Measurements from ENCODE around the gene RINL.
"Not testable (repeated sequence)": the region's sequence is repeated elsewhere in the genome, so short reads cannot be mapped to it uniquely, and the experiment has no call there.

The RINL gene

GRCh38 chr19:38905620-38906019 lies 27.5 kb upstream of the RINL start:
- DNase-seq (ENCODE audit: low read depth): no peak

- no peak for DNase-seq (ENCODE audit: low read depth)
These were observed 26.8 kb upstream of the RINL start for GRCh38 chr19:38904581-38905539.

GRCh38 chr19:38901683-38902082 lies 23.6 kb upstream of the RINL start:
- no peak for DNase-seq (ENCODE audit: low read depth)

GRCh38 chr19:38900743-38901190 lies 22.7 kb upstream of the RINL start:
- DNase-seq (ENCODE audit: low read depth): no peak

GRCh38 chr19:38900202-38900629 lies 22.1 kb upstream of the RINL start:
- DNase-seq (ENCODE audit: low read depth): no peak

GRCh38 chr19:38899447-38900201 lies 21.5 kb upstream of the RINL start, which contains the start of the genes NFKBIB and SIRT2:
NFKBIB (plus strand) TSS chr19:38899969; CDS start chr19:38900033, 64 bp downstream.
SIRT2 (minus strand) TSS chr19:38899618; CDS start chr19:38899521, 97 bp downstream.
- peak; percentile 99 for DNase-seq (ENCODE audit: low read depth)

GRCh38 chr19:38898788-38899446 lies 20.8 kb upstream of the RINL start:
- peak; percentile 10 for DNase-seq (ENCODE audit: low read depth)

GRCh38 chr19:38894968-38895367 lies 16.9 kb upstream of the RINL start:
- no peak for DNase-seq (ENCODE audit: low read depth)

- no peak for DNase-seq (ENCODE audit: low read depth)
These were observed 15.3 kb upstream of the RINL start for GRCh38 chr19:38893341-38893771.

- DNase-seq (ENCODE audit: low read depth): no peak
These were observed 14.8 kb upstream of the RINL start for GRCh38 chr19:38892841-38893240.

GRCh38 chr19:38891771-38892170 lies 13.7 kb upstream of the RINL start:
- DNase-seq (ENCODE audit: low read depth): no peak

GRCh38 chr19:38890686-38891085 lies 12.6 kb upstream of the RINL start:
- DNase-seq (ENCODE audit: low read depth): no peak

- DNase-seq (ENCODE audit: low read depth): no peak
These were observed 11.7 kb upstream of the RINL start for GRCh38 chr19:38889803-38890202.

- no peak for DNase-seq (ENCODE audit: low read depth)
These were observed 10.8 kb upstream of the RINL start for GRCh38 chr19:38888876-38889275.

- DNase-seq (ENCODE audit: low read depth): not testable (repeated sequence)
These were observed 6.6 kb upstream of the RINL start for GRCh38 chr19:38884691-38885090.

- DNase-seq (ENCODE audit: low read depth): no peak
These were observed 5.2 kb upstream of the RINL start for GRCh38 chr19:38883286-38883685.

- no peak for DNase-seq (ENCODE audit: low read depth)
These were observed 3.0 kb upstream of the RINL start for GRCh38 chr19:38880882-38881609.

- no peak for DNase-seq (ENCODE audit: low read depth)
These were observed 2.2 kb upstream of the RINL start for GRCh38 chr19:38880076-38880881.

GRCh38 chr19:38879400-38879751 lies 1.3 kb upstream of the RINL start:
- DNase-seq (ENCODE audit: low read depth): no peak

GRCh38 chr19:38878575-38879399 lies 712 bp upstream of the RINL start:
- DNase-seq (ENCODE audit: low read depth): no peak
